DOHH2 (cell line): ENCODE results near the gene FHOD3.

Experiments
- H3F3A ChIP-seq: fragments of 200-600 bp; sonication (generic), shearing (Covaris generic); 2 replicates; pipeline ENCODE4 v1.6.0; 2016; ENCODE audit warnings: antibody characterized with exemption, mild to moderate bottlenecking; ENCODE audit not compliant: control insufficient read depth, insufficient read depth
- H3K27ac ChIP-seq: fragments of 200-600 bp; sonication (generic); 2 replicates; pipeline ENCODE4 v1.5.1; 2014; ENCODE audit warnings: low read depth, mild to moderate bottlenecking, low read length, moderate library complexity
- H3K27me3 ChIP-seq: fragments of 200-600 bp; sonication (generic); 2 replicates; pipeline ENCODE4 v1.6.1; 2014; ENCODE audit warnings: mild to moderate bottlenecking, low read length, mixed read lengths; ENCODE audit not compliant: control insufficient read depth
- H3K36me3 ChIP-seq: fragments of 200-600 bp; sonication (generic); 2 replicates; pipeline ENCODE4 v1.6.1; 2014; ENCODE audit warnings: mild to moderate bottlenecking, low read length, moderate library complexity, mixed read lengths; ENCODE audit not compliant: control insufficient read depth
- H3K4me1 ChIP-seq: fragments of 200-600 bp; sonication (generic); 2 replicates; pipeline ENCODE4 v1.6.1; 2014; ENCODE audit warnings: mild to moderate bottlenecking, low read length, mixed read lengths; ENCODE audit not compliant: control insufficient read depth
- H3K4me2 ChIP-seq: fragments of 200-600 bp; sonication (generic); 2 replicates; pipeline ENCODE4 v1.6.0; 2014; ENCODE audit warnings: mild to moderate bottlenecking, low read length, moderate library complexity
- H3K4me3 ChIP-seq: fragments of 200-600 bp; sonication (generic); 2 replicates; pipeline ENCODE4 v1.5.1; 2014; ENCODE audit warnings: mild to moderate bottlenecking, low read length, mixed read lengths
- H3K79me2 ChIP-seq: fragments of 200-600 bp; sonication (generic); 2 replicates; pipeline ENCODE4 v1.6.1; 2014; ENCODE audit warnings: mild to moderate bottlenecking, low read length, mixed read lengths; ENCODE audit not compliant: control insufficient read depth
- H3K9me2 ChIP-seq: fragments of 200-600 bp; sonication (generic); replicated peaks from 2 replicates; pipeline ENCODE4 v1.6.1; 2014; ENCODE audit warnings: mild to moderate bottlenecking, low read length, mixed read lengths; ENCODE audit not compliant: control insufficient read depth
- H3K9me3 ChIP-seq: fragments of 200-600 bp; sonication (generic); 2 replicates; pipeline ENCODE4 v1.6.1; 2014; ENCODE audit warnings: antibody characterized with exemption, low read length, mixed read lengths; ENCODE audit not compliant: control insufficient read depth, insufficient read depth
- H4K20me1 ChIP-seq: fragments of 200-600 bp; sonication (generic); 2 replicates; pipeline ENCODE4 v1.6.0; 2014; ENCODE audit warnings: low read depth, mild to moderate bottlenecking, antibody characterized with exemption, low read length, moderate library complexity; ENCODE audit not compliant: control insufficient read depth, insufficient read depth
- CTCF ChIP-seq: fragments of 200-600 bp; sonication (generic); IDR thresholded peaks from one replicate; pipeline ENCODE4 v1.5.1; 2014; ENCODE audit warnings: antibody characterized with exemption, mild to moderate bottlenecking, low read depth, low read length; ENCODE audit not compliant: poor library complexity, severe bottlenecking
- EZH2phosphoT487 ChIP-seq: fragments of 200-600 bp; sonication (generic); IDR thresholded peaks from 2 replicates; pipeline ENCODE4 v1.6.1; 2017; ENCODE audit warnings: borderline replicate concordance, mild to moderate bottlenecking, antibody characterized with exemption, low read length, moderate library complexity, mixed read lengths

The FHOD3 gene

DNA sequence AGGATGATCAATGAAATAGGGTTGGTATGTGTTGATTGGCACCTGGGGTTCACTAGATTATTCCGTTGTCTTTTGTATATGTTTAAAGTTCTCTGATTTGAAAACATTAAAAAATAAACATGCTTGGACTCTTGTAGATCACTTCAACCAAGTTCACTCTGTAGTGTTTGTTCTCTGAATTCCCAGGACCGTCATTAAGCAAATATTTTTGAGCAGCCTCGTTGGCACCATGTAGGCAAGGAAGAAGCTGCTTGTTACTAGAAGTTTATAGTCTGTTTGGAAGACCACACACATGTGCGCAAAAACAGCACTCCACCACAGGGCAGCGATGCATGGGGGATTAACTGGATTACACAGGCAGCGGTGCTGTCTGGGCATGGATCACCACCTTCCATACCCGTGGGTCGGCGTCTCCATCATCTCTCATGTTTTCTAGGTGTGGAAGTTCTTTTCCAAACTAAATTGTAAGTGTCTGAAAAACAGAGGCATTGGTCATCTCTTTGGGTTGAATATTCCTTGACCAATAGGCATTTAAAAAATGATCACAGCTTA lies 212.2 kb downstream of the FHOD3 start:
- H3F3A ChIP-seq: no peaks in the 10 kb centered on the region
- H4K20me1 ChIP-seq: no peaks in the 10 kb centered on the region
- H3K4me2 ChIP-seq: no peak overlapping the region
- no peaks in the 10 kb centered on the region for H3K9me2 ChIP-seq
- H3K4me3 ChIP-seq: no peak overlapping the region
- H3K4me1 ChIP-seq: no peaks in the 10 kb centered on the region
- H3K27ac ChIP-seq: no peak overlapping the region
- H3K36me3 ChIP-seq: no peaks in the 10 kb centered on the region
- H3K9me3 ChIP-seq: no peaks in the 10 kb centered on the region
- TF ChIP-seq CTCF (no peak), EZH2phosphoT487 (no peak)
- H3K79me2 ChIP-seq: no peaks in the 10 kb centered on the region
- H3K27me3 ChIP-seq: peaks cover 3% of the 10 kb centered on the region; the same call in 1 of the 2 replicates

- Histone ChIP-seq H3K4me2 (no peak overlapping the region), H3F3A (no peaks in the 10 kb centered on the region), H3K9me3 (no peaks in the 10 kb centered on the region), H3K27ac (no peak overlapping the region), H3K27me3 (peaks cover 3% of the 10 kb centered on the region; the same call in 1 of the 2 replicates), H3K9me2 (no peaks in the 10 kb centered on the region), H4K20me1 (no peaks in the 10 kb centered on the region), H3K4me3 (no peak overlapping the region), H3K36me3 (no peaks in the 10 kb centered on the region), H3K4me1 (no peaks in the 10 kb centered on the region), H3K79me2 (no peaks in the 10 kb centered on the region)
- TF ChIP-seq EZH2phosphoT487 (no peak), CTCF (no peak)
Observed at GRCh38 chr18:36511791-36512352, 214.4 kb downstream of the FHOD3 start.

DNA sequence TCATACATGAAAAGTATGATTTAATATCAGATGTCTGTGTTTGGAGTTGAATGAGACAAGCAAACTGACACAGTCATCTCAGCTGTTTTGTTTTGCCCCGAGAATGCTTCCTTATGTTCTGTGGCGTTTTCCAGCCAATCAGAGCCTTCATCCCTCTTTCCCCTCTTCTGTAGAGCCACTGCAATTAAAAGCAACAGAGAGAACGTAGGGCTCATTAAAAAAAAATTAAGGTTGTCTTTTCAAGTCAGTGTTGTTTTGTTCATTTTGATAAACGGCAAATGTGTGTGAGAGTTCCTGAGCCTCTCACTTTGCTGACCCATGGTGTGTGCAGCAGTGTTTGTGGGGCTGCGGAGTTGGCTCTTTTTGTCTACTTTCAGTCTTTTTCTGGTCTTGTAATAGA lies 216.0 kb downstream of the FHOD3 start:
- TF ChIP-seq CTCF (no peak), EZH2phosphoT487 (no peak)
- Histone ChIP-seq H4K20me1 (no peaks in the 10 kb centered on the region), H3K4me2 (no peak overlapping the region)

More for the DNA sequence above, 216.0 kb downstream of the FHOD3 start:
- no peaks in the 10 kb centered on the region for H3F3A ChIP-seq
- no peaks in the 10 kb centered on the region for H3K9me3 ChIP-seq
- no peak overlapping the region for H3K4me3 ChIP-seq
- no peaks in the 10 kb centered on the region for H3K9me2 ChIP-seq
- no peak overlapping the region for H3K27ac ChIP-seq
- H3K36me3 ChIP-seq: no peaks in the 10 kb centered on the region
- no peaks in the 10 kb centered on the region for H3K79me2 ChIP-seq
- H3K27me3 ChIP-seq: peaks cover 3% of the 10 kb centered on the region; the same call in 1 of the 2 replicates
- no peaks in the 10 kb centered on the region for H3K4me1 ChIP-seq
